Fibroblast of pulmonary artery (primary cell): ENCODE measurements around the gene KCNQ1.

ENCODE experiments used
- DNase-seq: peaks from one replicate; pipeline ENCODE4 v3.0.0-alpha.2; 2010; ENCODE audit warnings: low read depth
- H3K4me3 ChIP-seq: replicated peaks from 2 replicates; pipeline ENCODE4 v1.5.1; 2011; ENCODE audit warnings: low read depth, mild to moderate bottlenecking, control low read depth, low read length, moderate library complexity
- CTCF ChIP-seq: IDR thresholded peaks from 2 replicates; pipeline ENCODE4 v1.5.1; 2011; ENCODE audit warnings: mild to moderate bottlenecking, control low read depth, low read length, inconsistent platforms; ENCODE audit errors: missing control alignments

The KCNQ1 gene

GRCh38 chr11:2535673-2536439 is 91.0 kb downstream of the KCNQ1 start:
- no peak for DNase-seq
- no peak for TF ChIP-seq CTCF
- H3K4me3 ChIP-seq: no peak overlapping the region

DNA sequence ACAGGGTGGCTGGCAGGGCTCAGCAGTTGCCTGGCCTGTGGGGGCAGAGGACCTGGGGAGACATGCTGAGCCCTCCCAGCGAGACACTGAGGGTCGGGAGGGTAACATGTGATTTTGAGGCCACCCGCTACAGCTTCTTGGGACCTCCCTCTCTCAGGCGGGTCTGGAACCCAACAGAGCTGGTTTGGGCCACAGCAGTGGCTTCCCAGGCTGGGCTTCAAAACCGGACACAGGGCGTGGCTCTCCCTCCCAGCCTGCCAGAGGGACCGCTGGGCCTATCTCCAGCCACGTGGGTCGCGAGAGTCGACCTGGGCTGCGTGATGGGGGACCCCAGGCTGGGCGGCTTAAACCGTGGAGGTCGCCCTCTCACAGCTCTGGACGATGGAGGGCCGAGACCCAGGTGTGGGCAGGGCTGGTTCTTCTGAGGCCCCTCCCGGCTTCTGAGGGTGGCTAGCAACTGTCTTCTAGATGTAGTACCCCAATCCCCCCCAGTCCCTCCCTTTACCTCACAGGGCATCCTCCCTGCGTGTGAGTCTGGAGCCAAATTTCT is 91.7 kb downstream of the KCNQ1 start:
- TF ChIP-seq CTCF: no peak
- no peak overlapping the region for H3K4me3 ChIP-seq
- DNase-seq: no peak

GRCh38 chr11:2537010-2537705 is 92.3 kb downstream of the KCNQ1 start:
- no peak overlapping the region for H3K4me3 ChIP-seq
- no peak for DNase-seq
- TF ChIP-seq CTCF: no peak

DNA sequence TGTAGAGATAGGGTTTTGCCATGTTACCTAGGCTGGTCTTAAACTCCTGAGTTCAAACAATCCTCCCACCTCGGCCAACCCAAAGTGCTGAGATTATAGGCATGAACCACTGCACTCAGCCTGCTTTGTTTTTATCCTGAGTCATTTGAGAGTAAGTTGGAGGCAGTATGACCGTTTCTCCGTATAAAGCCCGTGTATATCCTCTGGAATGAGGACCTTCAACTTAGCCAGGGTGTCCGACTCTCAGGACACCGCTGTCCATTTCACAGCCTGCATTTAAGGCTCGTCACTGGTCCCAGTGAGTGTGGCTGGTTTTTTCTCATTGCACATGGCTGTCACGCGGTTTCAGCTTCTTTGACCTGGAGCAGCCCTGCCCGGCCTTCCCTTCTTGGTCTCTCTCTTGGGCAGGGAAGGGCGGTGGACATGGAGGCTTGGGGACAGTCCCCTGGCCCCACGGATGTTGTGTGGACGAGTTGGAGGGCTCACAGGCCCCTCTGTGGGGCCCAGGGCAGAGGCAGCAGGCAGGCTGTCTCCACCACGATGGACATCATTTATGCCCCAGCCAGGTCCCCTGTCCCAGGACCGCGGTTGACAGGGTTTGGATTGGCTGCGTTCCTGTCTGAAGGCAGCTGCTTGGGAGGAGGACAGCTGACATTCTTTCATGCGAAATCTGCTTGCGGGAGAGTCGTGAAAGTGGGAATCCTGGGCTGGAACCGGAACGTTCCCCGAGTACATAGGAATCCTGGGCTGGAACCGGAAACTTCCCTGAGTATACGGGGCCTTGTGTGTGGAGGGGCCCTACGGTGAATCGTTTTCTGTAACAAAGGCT is 93.3 kb downstream of the KCNQ1 start:
- no peak for DNase-seq
- TF ChIP-seq CTCF: no peak
- H3K4me3 ChIP-seq: no peak overlapping the region

DNA sequence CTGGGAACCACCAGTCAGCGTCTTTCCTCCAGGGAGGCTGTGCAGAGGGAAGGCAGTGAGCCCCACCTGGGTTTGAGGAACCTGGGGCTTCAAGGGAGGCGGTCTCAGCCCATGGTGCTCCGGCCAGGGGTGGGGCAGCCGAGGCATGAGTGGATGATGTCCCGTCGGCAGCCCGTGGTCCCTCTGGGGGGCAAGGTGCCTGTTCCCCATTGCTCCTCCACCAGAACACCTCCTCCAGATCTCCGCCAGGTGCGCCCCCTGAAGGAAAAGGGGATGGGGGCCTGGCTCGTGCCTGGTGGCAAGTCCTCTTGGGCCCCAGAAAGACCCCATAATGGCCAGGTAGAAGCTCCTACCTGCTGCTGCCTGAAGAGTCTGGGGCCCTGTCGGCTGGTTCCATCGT is 94.1 kb downstream of the KCNQ1 start:
- DNase-seq: no peak
- TF ChIP-seq CTCF: no peak
- H3K4me3 ChIP-seq: no peak overlapping the region

DNA sequence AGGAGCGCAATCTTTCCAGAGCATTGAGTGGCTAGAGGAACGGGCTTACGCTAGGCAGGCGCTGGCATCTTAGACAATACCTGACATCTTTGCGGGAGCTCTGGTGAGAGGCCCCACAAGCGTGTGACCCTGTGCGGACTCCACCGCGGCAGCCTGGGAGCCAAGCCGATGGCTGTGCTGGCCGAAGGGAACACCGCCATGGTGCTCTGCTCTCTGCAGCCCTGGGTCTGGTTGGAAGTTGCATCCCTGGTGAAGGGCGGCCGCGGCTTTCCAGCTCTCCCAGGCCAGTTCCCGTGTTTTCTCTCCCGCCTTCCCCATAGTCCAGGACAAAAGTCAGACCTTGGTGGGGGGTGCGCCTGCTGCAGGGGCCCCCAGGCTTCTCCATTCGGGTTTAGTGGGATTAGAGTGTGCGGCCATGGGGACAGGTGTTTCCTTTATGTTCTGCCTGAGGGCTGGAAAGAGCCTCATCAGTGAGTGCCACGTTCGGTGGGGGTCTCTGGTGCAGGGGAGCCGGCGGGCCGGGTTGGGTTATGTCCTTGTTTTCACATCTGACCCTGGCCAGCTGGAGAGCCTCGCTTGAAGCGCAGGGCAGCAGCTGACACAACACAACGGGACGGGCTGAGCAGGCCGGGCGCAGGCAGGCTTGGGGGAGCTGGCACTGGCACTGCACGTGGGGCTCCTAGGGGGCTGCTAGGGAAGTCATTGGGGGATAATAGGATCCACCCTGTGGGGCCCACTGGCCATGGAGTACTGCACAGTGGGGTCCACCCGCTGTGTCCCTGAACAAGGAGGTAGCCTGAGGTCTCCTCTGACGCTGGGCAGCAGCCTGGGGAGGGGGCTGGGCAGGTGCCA is 94.8 kb downstream of the KCNQ1 start:
- TF ChIP-seq CTCF: no peak

More for the DNA sequence above, 94.8 kb downstream of the KCNQ1 start:
- no peak overlapping the region for H3K4me3 ChIP-seq
- no peak for DNase-seq
